HG02798 (cell line): ENCODE measurements around the gene IFT80.
"Not testable (repeated sequence)": the region's sequence is repeated elsewhere in the genome, so short reads cannot be mapped to it uniquely, and the experiment has no call there.

ENCODE experiments used
- ATAC-seq: cut with Tn5 transposase; IDR thresholded peaks from one replicate; pipeline ENCODE4 v1.9.1; 2021; ENCODE audit warnings: mild to moderate bottlenecking; ENCODE audit not compliant: unreplicated experiment, poor library complexity

IFT80 gene

DNA sequence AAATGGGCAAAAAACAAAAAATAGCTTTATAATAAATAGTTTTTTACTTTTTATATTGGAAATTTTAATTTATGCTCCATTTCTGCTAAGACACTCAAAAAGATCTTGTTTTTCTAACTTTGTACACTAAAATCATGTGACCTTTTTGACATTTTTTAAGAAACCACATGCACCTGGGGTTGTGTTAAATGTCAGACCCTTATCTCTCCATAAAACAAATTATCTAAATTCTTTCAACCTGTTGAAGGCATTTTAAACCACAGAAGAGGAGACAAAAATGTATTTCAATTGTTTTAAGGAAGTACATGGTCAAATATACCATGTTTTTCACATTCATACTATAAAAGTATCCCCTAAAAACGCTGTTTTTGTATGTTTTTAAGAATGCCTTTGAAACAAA lies 29.2 kb downstream of the IFT80 start:
- ATAC-seq, result no peak

DNA sequence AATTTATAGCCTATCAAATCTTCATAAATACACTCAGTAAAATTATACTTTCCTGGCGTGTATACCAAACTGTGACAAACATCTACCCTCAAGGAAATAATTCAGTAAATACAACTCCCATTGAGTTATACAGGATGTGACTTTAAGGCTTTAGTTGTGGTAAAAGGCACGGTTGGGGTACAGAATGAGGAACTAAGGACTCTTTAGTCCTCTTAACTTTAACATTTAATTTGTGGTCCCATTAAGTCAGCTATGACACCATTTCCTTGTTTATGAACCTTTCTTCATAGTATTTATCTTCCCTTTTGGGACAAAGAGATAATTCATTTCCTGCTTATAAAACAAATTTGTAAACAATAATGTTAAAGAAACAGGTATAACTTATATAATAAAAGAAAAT lies 30.2 kb downstream of the IFT80 start:
- ATAC-seq, result no peak

DNA sequence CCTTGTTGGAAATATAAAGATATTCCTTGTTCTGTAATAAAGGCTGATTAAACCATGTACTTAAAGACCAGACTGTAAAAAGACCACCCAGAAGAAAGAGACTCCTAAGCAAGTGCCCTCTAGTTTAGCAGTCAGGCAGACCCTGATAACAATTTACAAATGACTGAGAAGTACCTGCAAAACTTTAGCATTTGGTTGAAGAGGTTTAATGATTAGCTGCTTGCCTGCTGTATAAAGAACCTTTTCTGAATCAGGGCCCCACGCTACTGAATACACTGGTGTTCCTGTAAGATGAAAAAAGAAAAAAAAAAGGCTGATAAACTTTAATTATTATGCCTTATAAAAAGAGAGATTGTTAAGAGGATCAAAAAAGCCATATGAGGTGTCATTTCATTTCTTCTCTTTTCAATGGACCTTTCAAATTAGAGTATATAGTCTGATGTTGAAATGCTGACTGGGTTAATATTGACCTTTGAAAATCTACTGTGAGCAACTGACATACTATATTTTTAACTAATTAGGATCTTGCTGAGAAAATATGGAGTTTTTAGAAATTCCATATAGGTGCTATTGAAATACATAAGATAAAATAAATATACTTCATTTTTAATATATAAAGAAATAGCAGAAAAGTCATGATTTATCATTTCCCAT lies 33.0 kb downstream of the IFT80 start:
- no peak for ATAC-seq

DNA sequence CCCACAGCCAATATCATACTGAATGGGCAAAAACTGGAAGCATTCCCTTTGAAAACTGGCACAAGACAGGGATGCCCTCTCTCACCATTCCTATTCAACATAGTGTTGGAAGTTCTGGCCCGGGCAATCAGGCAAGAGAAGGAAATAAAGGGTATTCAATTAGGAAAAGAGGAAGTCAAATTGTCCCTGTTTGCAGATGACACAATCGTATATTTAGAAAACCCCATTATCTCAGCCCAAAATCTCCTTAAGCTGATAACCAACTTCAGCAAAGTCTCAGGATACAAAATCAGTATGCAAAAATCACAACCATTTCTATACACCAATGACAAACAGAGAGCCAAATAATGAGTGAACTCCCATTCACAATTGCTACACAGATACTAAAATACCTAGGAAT lies 36.1 kb downstream of the IFT80 start:
- not testable (repeated sequence) for ATAC-seq

DNA sequence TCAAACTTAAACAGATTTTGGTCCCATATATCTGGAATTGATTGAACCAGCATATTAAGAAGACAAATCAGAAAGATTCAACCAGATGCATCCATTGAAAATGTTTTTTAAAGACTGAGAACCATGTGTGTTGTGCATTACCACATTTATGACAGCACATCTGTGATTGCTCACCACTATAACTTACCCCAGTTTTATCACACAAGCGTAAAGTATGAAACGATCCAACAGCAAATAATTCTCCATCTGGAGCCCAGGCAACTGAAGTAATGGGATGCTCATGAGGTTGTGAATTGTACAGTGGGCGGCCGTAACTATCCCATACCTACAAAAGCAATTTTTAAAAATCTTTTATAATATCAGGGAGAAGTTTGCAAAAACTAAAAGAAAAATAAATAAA lies 43.2 kb downstream of the IFT80 start:
- no peak for ATAC-seq

DNA sequence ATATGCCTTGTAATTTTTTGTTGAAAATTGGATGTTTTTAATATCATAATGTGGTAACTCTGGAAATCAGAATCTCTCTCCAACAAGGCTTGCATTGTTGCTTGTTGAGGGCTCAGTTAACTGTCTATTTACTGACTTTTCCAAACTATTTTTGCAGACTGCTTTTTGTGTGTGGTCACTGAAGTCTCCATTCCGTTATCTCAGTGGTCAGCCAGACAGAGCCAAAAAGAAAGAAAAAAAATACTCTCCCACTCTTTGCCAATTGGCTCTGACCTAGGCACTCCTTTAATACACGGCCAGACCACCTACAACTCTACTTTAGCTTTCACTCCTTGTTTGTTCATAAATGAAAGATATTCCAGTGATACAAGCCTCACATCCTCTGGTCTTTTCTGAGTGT lies 52.5 kb downstream of the IFT80 start:
- ATAC-seq, result no peak

DNA sequence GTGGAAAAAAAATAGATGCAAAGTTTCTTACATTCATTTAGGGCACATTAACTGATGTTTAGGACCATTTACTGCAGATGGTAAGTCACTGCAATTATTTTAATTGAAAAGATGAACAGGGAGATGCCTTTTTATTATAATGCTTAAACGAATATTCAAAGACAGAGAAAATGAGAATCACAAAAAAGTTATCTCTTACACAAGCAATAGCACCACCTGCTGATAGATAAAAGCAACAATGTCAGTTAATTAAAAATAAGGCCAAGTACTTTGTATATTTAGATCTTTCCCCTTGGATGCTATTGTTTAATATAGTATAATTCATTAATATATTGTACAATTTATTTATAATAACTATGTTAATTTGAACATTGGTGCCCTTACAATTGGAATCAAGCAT lies 55.9 kb downstream of the IFT80 start:
- no peak for ATAC-seq

DNA sequence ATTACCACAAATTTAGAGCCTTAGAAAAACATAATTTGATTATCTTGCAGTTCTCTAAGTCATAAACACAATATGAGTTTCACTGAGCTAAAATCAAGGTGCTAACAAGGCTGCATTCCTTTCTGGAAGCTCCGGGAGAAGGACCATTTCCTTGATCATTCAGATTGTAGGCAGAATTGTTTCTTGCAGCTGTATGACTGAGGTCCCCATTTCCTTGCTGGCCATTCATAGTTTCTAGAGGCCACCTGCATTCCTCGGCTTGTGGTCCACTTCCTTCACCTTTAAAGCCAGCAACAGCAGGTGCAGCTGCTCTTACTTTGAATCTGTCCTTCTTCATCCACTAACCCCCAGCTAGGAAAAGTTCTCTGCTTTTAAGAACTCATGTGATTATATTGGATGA lies 58.7 kb downstream of the IFT80 start:
- no peak for ATAC-seq

DNA sequence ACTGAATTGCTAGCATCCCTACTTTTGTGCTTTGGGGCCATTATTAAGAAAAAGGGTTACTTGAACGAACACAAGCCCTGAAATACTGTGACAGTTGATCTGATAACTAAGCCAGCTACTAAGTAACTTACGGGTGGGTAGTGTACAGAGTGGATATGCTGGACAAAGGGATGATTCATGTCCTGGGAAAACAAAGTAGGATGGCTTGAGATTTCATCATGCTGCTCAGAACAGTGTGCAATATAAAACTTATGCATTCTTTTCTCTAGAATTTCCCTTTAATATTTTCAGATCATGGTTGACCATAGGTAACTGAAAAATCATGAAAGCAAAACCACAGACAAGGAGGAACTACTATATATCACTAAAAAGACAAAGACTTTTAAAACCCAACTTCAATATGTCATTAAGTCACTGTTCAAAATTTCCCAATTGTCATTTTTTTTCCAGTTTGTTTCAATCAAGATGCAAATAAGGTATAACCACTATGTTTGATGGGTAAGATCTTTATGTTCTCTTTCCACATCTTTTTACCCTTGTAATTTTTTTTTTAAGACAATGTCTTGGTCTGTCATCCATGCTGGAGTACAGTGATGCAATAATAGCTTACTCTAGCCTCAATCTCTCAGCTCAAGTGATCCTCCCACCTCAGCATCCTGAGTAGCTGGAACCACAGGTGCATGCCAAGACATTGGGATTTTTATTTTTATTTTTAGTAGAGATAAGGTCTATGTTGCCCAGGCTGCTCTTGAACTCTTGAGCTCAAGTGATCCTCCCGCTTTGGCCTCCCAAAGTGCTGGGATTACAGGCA lies 67.7 kb downstream of the IFT80 start:
- ATAC-seq, result no peak

DNA sequence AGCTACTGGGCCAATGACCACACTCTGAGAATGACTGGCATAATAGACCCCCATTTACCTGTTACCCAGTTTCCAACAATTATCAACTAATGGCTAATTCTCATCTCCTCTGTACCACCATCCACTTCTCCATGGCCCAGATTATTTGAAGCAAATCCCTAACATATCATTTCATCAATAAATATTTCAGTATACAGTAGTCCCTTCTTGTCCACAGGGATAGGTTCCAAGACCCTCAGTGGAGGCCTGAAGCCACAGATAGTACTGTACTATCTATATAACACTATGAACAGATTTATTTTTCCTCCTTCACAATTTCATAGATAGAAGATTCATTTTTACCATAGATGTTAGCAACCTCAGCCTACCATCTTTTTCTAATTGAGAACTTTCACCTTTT lies 68.3 kb downstream of the IFT80 start:
- no peak for ATAC-seq

DNA sequence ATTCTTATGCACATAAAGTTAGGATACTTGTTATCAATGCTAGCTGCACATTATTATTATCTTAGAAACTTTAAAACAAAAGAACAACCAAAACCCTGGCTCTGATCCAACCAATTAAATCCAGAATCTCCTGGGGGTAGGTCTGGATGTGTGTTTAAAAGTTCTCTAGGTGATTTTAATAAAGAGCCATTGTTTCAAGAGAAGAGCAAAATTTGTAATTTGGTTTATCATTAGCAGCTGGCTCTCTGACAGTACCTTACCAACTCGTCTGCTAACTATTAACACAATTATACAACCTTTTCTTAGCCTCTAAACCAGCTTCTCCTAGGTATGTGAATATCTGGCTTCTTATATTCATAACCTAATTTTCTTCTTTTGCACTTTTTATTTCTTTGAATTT lies 68.9 kb downstream of the IFT80 start:
- ATAC-seq, result no peak

DNA sequence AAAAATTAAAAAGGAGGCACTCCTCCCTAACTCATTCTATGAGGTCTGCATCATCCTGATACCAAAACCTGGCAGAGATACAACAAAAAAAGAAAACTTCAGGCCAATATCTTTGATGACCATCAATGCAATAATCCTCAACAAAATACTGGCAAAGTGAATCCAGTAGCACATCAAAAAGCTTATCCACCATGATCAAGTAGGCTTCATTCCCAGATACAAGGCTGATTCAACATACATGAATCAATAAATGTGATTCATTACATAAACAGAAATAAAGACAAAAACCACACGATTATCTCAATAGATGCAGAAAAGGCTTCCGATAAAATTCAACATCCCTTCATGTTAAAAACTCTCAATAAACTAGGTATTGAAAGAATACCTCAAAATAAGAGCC lies 72.7 kb downstream of the IFT80 start:
- not testable (repeated sequence) for ATAC-seq

DNA sequence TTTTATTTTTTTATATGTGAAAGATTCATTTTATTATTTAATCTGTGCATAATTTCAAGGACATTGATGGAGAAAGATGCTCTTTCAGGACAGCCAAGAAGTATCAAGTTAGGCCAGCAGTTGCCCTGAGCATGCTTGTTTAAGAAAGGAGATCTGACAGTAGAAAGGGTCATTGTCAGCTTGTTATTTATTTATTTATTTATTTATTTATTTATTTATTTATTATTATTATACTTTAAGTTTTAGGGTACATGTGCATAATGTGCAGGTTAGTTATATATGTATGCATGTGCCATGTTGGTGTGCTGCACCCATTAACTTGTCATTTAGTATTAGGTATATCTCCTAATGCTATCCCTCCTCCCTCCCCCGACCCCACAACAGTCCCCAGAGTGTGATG lies 77.2 kb downstream of the IFT80 start:
- not testable (repeated sequence) for ATAC-seq

DNA sequence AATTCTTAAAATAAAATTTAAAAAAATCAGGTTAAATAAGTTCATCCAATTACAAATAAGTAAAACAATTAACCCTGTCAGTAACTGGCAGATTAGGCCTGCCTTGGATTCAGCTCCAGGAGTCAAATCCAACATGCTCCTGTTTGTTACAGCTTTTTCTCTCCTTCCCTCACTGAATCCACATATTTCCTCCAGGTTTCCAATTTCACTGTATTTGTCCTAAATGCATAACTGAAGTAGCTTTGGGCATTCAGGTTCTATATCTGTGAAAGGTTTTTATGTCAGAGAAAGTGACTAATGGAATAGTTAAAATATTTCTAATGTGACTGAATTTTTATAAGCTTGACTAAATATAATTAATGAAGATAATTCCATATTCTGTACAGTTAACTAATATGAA lies 79.7 kb downstream of the IFT80 start:
- no peak for ATAC-seq

DNA sequence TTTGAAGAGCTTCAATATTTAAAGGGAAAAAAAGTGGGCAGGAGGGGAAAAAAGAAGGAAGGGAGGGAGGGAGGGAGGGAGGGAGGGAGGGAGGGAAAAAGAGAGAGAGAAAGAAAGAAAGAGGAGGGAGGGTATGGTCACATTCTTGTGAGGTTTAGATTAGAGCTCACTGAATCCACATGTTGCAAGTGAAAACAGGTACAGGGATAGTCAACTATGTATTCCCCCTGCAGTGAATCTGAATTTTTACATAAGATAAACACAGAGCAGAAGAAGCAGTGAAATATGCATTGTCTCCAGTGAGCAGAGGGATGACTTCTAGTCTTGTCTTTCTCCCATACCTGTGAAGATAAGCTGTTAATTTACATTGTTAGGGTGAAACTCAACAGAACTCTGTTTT lies 84.0 kb downstream of the IFT80 start:
- ATAC-seq, result no peak

DNA sequence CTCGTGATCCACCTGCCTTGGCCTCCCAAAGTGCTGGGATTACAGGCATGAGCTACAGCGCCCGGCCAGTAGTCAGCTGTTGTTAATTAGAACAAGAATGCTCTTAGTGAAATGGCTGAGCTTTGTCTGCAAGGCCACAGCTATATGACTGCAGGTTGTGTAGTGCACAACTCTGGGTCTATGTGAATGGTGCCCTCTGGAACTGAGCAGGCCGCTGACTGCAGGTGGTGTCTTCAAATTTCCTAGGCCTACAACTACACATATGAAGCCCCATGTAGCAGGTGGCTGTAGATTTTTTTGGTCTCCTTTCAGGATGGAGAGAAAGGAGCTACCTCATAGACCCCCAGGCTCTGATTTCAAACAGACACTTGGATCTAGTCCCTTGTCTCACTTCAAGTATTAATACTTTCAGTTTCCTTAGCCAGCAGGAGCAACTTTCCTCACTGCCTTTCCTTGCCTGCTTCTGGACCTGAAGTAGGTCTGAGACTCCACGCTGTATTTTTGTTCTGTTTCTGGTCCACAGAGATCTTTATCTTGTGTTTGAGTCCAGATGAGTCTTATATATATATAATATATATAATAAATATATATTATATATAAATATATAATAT lies 86.9 kb downstream of the IFT80 start:
- no peak for ATAC-seq

DNA sequence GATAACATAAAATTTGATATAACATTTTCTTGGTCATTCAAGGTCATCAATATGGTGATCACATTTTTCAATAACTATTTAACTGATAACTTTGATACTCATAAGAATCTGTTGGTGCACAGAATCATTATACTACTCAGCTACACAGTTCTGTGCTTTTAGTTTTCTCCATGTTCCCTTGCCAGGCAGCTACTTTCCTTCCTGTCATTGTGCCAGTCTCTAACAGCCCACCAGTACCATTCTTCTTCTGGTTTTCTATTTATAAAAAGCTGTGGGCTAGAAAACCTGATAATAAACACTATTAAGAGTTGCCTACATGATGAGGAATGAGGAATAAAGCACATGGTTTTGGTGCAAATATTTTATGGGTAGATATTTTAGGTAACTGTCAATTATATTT lies 96.2 kb downstream of the IFT80 start:
- no peak for ATAC-seq

DNA sequence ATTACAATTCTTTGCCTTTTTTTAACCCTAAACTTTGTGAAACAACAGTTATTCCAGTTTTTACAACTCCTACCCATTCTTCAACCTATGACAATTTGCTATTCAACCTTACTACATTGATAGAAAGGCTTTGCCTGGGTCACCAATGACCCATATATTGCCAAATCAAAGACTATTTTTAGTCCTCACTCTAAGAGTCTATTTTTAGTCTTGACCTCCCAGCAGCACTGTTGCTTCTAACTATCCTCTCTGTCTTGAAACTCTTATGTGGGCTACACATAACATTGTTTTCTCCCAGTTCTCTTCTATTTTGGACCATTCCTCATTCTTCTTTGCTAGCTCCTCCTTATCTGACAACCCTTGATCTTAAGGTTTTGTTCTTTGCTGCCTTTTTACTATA lies 102.4 kb downstream of the IFT80 start:
- ATAC-seq, result no peak

DNA sequence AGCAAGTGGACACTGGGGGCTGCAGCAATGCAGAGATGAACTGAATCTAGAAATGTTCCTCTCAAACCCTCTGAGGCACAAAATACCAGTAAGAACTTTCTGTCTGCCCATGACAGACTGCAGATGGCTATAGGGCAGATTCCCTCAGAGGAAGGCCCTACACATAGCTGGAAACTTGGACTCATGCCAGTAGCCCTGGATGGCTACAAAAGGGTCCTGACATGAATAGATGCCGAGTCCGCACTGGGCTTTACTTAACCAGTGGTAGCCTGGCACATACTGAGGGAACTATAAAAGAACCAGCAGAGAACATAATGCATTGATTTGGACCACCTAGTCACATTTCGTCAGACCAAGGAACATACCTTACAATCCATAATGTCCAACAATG lies 107.1 kb downstream of the IFT80 start:
- no peak for ATAC-seq

DNA sequence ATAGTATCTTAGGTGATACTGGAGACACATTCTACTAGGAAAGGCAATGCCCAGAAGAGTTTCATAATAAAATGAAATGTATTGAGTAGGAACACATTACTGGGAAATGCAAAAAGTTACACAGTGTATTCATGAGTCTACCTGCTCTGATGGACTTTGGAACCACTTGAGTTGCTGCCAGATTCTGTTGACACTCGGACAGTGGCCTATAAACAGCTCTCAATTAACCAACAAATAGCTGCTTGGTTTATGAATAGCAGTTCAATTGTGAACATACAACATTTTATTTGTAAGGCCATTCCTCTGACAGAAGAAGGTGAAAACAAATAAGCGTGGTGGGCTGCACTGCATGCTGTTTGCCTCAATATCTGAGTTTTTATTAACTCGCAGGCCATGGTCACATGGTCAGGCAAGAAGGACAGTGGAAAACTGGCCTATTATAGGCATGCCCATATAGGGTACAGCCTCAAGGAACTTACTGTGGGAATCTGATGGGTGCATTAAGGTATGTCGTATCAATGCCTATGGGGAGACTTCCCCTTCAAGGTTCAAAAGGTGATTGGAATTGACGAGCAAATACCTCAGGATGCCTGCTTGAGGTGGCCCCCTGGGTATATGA lies 107.6 kb downstream of the IFT80 start:
- no peak for ATAC-seq

DNA sequence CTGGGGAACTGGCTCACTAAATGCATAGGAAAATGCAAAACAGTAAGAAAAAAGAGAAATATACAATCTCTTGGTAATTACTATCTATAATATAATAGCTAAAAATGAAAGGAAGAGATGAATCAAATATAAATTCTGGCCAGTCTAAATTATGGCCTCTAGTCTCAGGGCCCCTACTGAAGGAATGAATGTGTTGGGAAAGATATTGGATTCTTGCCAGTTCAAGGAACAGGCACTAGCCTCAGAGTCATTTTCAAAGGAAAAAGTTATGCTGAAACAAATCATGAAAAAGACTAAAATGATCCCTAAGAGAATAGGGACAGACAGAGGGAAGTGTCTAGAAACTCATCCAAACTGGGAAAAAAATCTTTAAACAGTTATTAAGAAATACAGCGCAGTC lies 111.4 kb downstream of the IFT80 start:
- no peak for ATAC-seq
